Measurements from ENCODE around the gene ENOSF1.

ENOSF1 gene

GRCh38 chr18:676069-676468 lies 36.4 kb downstream of the ENOSF1 start:
- no peak for DNase-seq (ENCODE audit: extremely low read depth, low read depth)
- TF ChIP-seq CTCF (IDR thresholded peaks at IDR 0.05; ENCODE audit: low read depth, low read length, missing control alignments), result no peak

GRCh38 chr18:675307-675706 lies 37.1 kb downstream of the ENOSF1 start:
- TF ChIP-seq CTCF (IDR thresholded peaks at IDR 0.05; ENCODE audit: low read depth, low read length, missing control alignments), result no peak
- no peak overlapping the region for H3K4me3 ChIP-seq (replicated peaks; ENCODE audit: low read depth, low read length)
- no peak for DNase-seq (ENCODE audit: extremely low read depth, low read depth)

More at GRCh38 chr18:676069-676468, 36.4 kb downstream of the ENOSF1 start:
- H3K4me3 ChIP-seq (replicated peaks; ENCODE audit: low read depth, low read length), result no peak overlapping the region

GRCh38 chr18:673769-674168 lies 38.7 kb downstream of the ENOSF1 start:
- no peak overlapping the region for H3K4me3 ChIP-seq (replicated peaks; ENCODE audit: low read depth, low read length)
- no peak for TF ChIP-seq CTCF (IDR thresholded peaks at IDR 0.05; ENCODE audit: low read depth, low read length, missing control alignments)
- DNase-seq (ENCODE audit: extremely low read depth, low read depth), result no peak

- no peak for TF ChIP-seq CTCF (IDR thresholded peaks at IDR 0.05; ENCODE audit: low read depth, low read length, missing control alignments)
- DNase-seq (ENCODE audit: extremely low read depth, low read depth), result no peak
Observed at GRCh38 chr18:673317-673716, 39.1 kb downstream of the ENOSF1 start.

GRCh38 chr18:671405-671804 lies 41.0 kb downstream of the ENOSF1 start:
- DNase-seq (ENCODE audit: extremely low read depth, low read depth), result no peak
- no peak overlapping the region for H3K4me3 ChIP-seq (replicated peaks; ENCODE audit: low read depth, low read length)
- no peak for TF ChIP-seq CTCF (IDR thresholded peaks at IDR 0.05; ENCODE audit: low read depth, low read length, missing control alignments)

More at GRCh38 chr18:673317-673716, 39.1 kb downstream of the ENOSF1 start:
- H3K4me3 ChIP-seq (replicated peaks; ENCODE audit: low read depth, low read length), result no peak overlapping the region

GRCh38 chr18:670522-670921 lies 41.9 kb downstream of the ENOSF1 start:
- no peak for TF ChIP-seq CTCF (IDR thresholded peaks at IDR 0.05; ENCODE audit: low read depth, low read length, missing control alignments)
- DNase-seq (ENCODE audit: extremely low read depth, low read depth), result no peak
- no peak overlapping the region for H3K4me3 ChIP-seq (replicated peaks; ENCODE audit: low read depth, low read length)

GRCh38 chr18:669077-669476 lies 43.4 kb downstream of the ENOSF1 start:
- no peak for TF ChIP-seq CTCF (IDR thresholded peaks at IDR 0.05; ENCODE audit: low read depth, low read length, missing control alignments)
- DNase-seq (ENCODE audit: extremely low read depth, low read depth), result no peak
- H3K4me3 ChIP-seq (replicated peaks; ENCODE audit: low read depth, low read length), result no peak overlapping the region
